ENCODE measurements around the gene USP33.
"Not testable (repeated sequence)": the region's sequence is repeated elsewhere in the genome, so short reads cannot be mapped to it uniquely, and the experiment has no call there.

The USP33 gene

DNA sequence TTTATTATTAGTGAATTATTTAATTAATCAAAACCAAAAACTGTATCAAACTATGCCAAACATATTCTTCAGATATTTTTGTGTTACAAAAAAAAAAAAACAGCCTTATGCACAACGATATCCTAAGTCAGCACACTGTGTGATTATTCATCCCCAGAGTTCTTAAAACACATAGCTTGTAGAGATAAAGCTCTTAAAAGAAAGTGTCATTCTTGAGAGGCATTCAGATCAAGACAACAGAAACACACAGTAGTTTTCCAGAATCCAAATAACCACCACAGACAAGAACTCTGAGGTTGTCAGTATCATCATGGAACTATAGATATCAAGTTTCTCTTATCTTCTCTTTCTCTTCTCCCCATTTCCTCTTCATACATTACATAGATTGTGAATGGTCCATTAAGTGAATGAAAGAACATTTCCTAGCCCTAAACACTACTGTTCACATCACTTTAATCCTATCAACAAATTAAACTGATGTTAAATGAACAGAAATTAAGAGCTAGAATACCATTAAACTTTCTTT lies 90.7 kb downstream of the USP33 start:
- DNase-seq: no peak

DNA sequence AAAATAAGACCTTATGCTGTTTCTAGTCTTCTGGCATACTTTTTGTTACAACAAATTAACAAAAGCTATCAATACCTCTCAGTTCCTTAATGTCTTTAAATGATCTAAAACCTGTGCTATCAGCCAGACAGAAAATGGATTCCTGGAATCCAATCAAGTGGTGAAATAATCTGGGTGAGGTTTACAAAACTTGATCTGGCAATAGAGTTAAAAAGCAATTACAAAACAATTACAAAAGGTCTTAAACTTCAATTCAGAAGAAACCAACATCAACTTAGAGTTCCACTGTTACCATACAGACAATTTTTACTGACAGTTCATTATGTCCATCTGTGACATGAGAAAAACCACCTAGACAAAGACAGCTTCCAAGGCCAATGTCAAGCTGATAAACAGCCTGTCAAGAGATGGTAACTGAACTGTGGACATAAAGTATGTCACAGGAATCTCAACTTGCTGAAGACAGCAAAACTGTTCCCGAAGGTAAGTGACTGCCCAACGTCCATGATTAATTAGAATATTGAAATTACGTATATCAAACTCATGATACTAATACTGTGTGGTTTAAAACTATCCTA lies 94.6 kb downstream of the USP33 start:
- DNase-seq: no peak

DNA sequence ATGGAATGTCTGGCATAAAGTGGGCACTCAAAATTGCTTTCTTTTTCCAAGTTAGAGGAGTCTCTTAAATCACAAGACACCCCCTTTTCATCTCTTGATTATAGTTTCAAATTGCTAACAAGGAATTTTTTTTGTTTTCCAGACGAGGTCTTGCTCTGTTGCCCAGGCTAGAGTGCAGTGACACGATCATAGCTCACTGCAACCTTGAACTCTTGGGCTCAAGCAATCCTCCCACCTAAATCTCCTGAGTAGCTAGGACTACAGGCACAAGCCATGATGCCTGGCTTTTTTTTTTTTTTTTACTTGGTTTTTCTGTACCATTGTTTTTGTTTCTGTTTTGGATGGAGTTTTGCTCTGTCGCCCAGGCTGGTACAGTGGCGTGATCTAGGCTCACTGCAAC lies 98.0 kb downstream of the USP33 start:
- no peak for DNase-seq

DNA sequence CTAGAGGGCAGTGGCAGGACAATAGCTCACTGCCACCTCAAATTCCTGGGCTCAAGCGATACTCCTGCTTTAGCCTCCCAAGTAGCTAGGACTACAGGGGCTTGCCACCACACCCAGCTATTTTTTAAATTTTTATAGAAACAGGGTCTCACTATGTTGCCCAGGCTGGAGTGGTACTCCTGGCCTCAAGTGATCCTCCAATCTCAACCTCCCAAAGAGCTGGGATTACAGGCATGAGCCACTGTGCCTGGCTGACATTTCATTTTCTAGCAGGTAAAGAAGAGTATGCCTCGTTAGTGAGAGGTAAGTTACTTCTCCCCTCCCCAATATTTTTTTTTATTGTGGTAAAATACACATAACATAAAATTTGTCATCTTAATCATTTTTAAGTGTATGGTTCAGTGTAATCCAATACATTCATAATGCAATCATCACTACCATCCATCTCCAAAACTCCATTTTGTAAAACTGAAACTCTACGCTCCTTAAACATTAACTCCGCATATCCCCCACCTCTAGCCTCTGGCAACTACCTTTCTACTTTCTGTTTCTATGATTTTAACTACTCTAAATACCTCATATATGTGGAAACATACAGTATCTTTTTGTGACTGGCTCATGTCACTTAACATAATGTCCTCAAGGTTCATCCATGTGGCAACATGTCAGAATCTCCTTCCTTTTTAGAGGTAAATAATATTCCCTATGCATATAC lies 99.6 kb downstream of the USP33 start:
- no peak for DNase-seq

DNA sequence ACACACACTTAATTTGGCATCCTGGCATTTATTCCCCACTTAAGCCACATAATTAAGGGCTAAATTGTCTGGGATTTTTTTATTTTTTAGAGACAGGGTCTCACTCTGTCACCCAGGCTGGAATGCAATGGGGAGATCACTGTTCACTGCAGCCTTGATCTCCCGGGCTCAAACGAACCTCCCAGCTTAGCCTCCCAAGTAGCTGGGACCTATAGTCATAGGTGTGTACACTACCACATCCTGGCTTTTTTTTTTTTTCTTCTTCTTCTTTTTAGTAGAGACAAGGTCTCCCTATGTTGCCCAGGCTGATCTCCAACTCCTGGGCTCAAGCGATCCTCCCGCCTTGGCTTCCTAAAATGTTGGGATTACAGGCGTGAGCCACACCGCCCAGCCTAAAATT lies 101.4 kb downstream of the USP33 start:
- no peak for DNase-seq

DNA sequence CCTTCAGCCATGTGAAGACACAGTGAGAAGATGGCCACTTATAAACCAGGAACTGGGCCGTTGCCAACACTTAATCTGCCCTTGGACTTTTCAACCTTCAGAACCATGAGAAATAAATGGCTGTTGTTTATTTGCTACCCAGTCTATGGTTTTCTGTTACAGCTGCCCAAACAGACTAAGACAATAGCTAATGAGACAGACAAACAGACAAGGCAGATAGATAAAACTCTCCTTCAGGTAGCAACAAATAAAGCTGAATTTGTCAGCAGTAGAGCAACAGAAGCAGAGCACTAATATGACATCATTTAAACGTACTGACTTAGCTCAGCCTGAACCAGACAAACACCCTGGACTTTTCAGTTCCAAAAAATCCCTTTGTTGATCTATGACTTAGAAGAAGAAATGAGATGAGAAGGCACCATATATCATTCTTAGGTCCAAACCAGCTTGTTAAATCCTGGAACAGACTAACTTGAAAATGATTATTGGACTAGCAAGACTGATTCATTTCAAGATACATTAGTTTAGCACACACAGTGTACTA lies 104.1 kb downstream of the USP33 start:
- DNase-seq: no peak

DNA sequence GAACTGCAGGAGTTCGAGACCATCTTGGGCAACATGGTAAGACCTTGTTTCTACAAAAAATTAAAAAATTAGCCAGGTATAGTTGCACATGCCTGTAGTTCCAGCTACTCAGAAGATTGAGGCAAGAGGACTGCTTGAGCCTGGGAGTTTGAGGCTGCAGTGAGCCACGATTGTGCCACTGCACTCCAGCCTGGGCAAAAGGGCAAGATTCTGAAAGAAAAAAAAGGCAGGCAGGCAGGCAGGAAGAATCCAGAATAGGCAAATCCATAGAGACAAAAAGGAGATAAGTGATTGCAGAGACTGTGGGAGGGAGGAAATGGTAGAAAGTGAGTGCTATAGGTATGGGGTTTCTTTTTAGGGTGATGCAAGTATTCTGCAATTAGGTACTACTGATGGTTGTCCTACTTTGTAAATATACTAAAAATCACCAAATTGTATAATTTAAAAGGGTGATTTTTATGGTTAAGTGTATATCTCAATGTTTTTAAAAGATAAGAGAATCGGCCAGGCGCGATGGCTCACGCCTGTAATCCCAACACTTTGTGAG lies 106.6 kb downstream of the USP33 start:
- DNase-seq: no peak

DNA sequence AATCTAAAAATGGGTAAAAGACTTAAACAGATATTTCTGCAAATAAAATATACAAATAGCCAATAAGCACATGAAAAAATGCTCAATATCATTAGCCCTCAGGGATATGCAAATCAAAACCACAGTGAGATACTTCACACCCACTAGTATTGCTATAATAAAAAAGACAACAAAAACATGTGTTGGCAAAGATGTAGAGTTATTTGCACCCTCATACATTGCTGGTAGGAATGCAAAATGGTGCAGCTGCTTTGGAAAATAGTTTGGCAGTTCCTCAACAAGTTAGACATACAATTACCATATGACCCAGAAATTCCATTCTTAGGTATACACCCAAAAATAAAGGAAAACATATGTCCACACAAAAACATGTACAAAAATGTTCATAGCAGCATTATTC lies 107.4 kb downstream of the USP33 start:
- DNase-seq: no peak

DNA sequence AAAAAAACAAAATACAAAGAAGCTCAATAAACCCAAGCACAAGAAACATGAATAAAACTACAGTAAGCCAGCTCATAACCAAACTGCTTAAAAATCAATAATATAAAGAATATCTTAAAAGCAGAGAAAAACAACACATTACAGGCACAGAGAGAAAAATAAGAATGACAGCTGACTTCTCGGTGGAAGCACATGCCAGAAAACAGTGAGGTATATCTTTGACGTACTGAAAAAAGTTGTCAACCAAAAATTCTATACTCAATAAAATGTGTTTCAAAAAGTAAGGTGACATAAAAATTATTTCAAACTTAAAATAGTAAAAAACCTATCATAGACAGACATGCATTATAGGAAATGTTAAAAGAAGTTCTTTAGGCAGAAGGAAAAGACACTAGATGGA lies 110.5 kb downstream of the USP33 start:
- no peak for DNase-seq

DNA sequence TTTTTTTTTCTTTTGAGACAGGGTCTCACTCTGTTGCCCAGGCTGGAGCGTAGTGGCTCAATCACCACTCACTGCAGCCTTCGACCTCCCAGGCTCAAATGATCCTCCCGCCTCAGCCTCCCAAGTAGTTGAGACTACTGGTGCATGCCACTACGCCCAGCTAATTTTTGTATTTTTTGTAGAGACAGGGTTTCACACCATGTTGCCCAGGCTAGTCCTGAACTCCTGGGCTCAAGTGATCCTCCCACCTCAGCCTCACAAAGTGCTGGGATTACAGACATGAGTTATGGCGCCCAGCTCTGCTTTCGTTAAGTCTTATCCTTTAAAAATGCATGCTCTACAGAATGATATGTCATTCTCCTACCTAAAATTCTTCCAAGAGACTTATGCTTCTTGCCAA lies 113.4 kb downstream of the USP33 start:
- DNase-seq: not testable (repeated sequence)

All from CD4-positive, alpha-beta T cell treated with Interleukin-12 subunit alpha and Interleukin-12 subunit beta, for 1 hour (primary cell).